CD14-positive monocyte (primary cell): ENCODE results near the gene EYS. TPM values are rescaled to one million over a fixed set of nuclear protein-coding genes. Genes with fewer than 3 reads are reported as not detected.

Experiments used
- DNase-seq, 3 donors: peaks; one replicate each; pipeline ENCODE4 v3.0.0-alpha.2; 2011 to 2022
- H2AFZ ChIP-seq: 2 replicates; pipeline ENCODE4 v1.6.0; 2012; ENCODE audit warnings: mild to moderate bottlenecking, low read depth, low read length, inconsistent platforms; ENCODE audit not compliant: insufficient read depth, poor library complexity, severe bottlenecking
- H3K27ac ChIP-seq, 2 donors: 1 replicate in 1 of 2; 2 replicates in 1 of 2; pipeline ENCODE4 v1.5.1; 2012 to 2013; ENCODE audit warnings: low read length in 2 of 2, control low read depth in 1 of 2, inconsistent platforms in 1 of 2, low read depth in 1 of 2, mild to moderate bottlenecking in 1 of 2
- H3K27me3 ChIP-seq, 2 donors: one replicate each; pipeline versions ENCODE4 v1.6.0 to v1.6.1; 2011 to 2013; ENCODE audit warnings: low read length in 2 of 2; ENCODE audit not compliant: control insufficient read depth in 2 of 2, insufficient read depth in 2 of 2
- H3K36me3 ChIP-seq, 2 donors: replicated peaks in 1 of 2; 1 replicate in 1 of 2; 2 replicates in 1 of 2; pipeline versions ENCODE4 v1.5.1 to v1.6.1; 2012 to 2013; ENCODE audit warnings: low read length in 2 of 2, control low read depth in 1 of 2, inconsistent platforms in 1 of 2, mild to moderate bottlenecking in 1 of 2; ENCODE audit not compliant: insufficient read depth in 2 of 2, control insufficient read depth in 1 of 2
- H3K4me1 ChIP-seq, 2 donors: 1 replicate in 1 of 2; 2 replicates in 1 of 2; pipeline versions ENCODE4 v1.5.1 to v1.6.1; 2012 to 2013; ENCODE audit warnings: low read length in 2 of 2, control low read depth in 1 of 2, inconsistent platforms in 1 of 2, mild to moderate bottlenecking in 1 of 2, moderate library complexity in 1 of 2; ENCODE audit not compliant: insufficient read depth in 2 of 2, control insufficient read depth in 1 of 2
- H3K4me2 ChIP-seq: replicated peaks from 2 replicates; pipeline ENCODE3; 2012; ENCODE audit warnings: low read length, moderate library complexity, mild to moderate bottlenecking; ENCODE audit not compliant: poor library complexity, severe bottlenecking; ENCODE audit errors: extremely low read depth
- H3K4me3 ChIP-seq, 3 experiments: fragments of 200-600 bp in 1 of 3; sonication (generic) in 1 of 3; replicated peaks in 1 of 3; 1 replicate in 2 of 3; 2 replicates in 1 of 3; pipeline ENCODE4 v1.5.1; 2011 to 2013; ENCODE audit warnings: low read length in 3 of 3, mild to moderate bottlenecking in 3 of 3, control low read depth in 2 of 3, low read depth in 2 of 3, inconsistent platforms in 1 of 3, moderate library complexity in 1 of 3
- H3K79me2 ChIP-seq: 2 replicates; pipeline ENCODE4 v1.6.0; 2012; ENCODE audit warnings: mild to moderate bottlenecking, control low read depth, inconsistent platforms, low read length, moderate library complexity; ENCODE audit not compliant: insufficient read depth
- H3K9ac ChIP-seq: 2 replicates; pipeline ENCODE4 v1.6.0; 2017; ENCODE audit warnings: low read length, mild to moderate bottlenecking; ENCODE audit not compliant: insufficient read depth, poor library complexity, severe bottlenecking
- H3K9me3 ChIP-seq, 2 donors: replicated peaks in 1 of 2; 1 replicate in 1 of 2; 2 replicates in 1 of 2; pipeline versions ENCODE4 v1.5.1 to v1.6.1; 2012 to 2013; ENCODE audit warnings: low read length in 2 of 2, control low read depth in 1 of 2; ENCODE audit not compliant: control insufficient read depth in 1 of 2, insufficient read depth in 1 of 2
- H4K20me1 ChIP-seq: 2 replicates; pipeline ENCODE4 v1.6.0; 2012; ENCODE audit warnings: mild to moderate bottlenecking, low read length, control low read depth, moderate library complexity; ENCODE audit not compliant: insufficient read depth
- H3K27ac Mint-ChIP-seq, 7 donors: one replicate each; pipeline ENCODE4 v1.8.0; 2020; ENCODE audit warnings: mild to moderate bottlenecking in 7 of 7, mixed read lengths in 7 of 7, moderate library complexity in 6 of 7, inconsistent platforms in 2 of 7
- H3K27me3 Mint-ChIP-seq, 3 donors: one replicate each; pipeline ENCODE4 v1.8.0; 2021 to 2022; ENCODE audit warnings: low read depth in 3 of 3, mild to moderate bottlenecking in 3 of 3, mixed read lengths in 3 of 3, moderate library complexity in 3 of 3, inconsistent platforms in 1 of 3
- H3K36me3 Mint-ChIP-seq, 2 donors: one replicate each; pipeline ENCODE4 v1.8.0; 2020; ENCODE audit warnings: mixed read lengths in 2 of 2, inconsistent platforms in 1 of 2, mild to moderate bottlenecking in 1 of 2
- H3K4me1 Mint-ChIP-seq: one replicate; pipeline ENCODE4 v1.8.0; 2020; ENCODE audit warnings: mild to moderate bottlenecking, mixed read lengths
- H3K4me3 Mint-ChIP-seq, 2 donors: one replicate each; pipeline ENCODE4 v1.8.0; 2020; ENCODE audit warnings: mild to moderate bottlenecking in 2 of 2, mixed read lengths in 2 of 2, moderate library complexity in 1 of 2
- H3K9me3 Mint-ChIP-seq, 7 donors: one replicate each; pipeline ENCODE4 v1.8.0; 2020 to 2022; ENCODE audit warnings: mixed read lengths in 7 of 7, mild to moderate bottlenecking in 6 of 7, moderate library complexity in 6 of 7, inconsistent platforms in 2 of 7
- WGBS: methylation state at CpG from one replicate; pipeline ENCODE4 v1.1.5; 2013; ENCODE audit warnings: missing lambda C conversion rate; ENCODE audit not compliant: insufficient coverage; 5-methylcytosine and 5-hydroxymethylcytosine counted together
- intact Hi-C, 2 donors: fragments of 100-400 bp; cut with micrococcal nuclease; formaldehyde crosslinking; loops; one replicate each; pipeline versions ENCODE4 v1.15.0 to v1.15.1; 2023
- polyA plus RNA-seq, 3 donors: library from polyadenylated mRNA; depleted of rRNA in 1 of 3; unstranded in 2 of 3; stranded (reverse) in 1 of 3; fragments of 300-500 nt in 2 of 3; fragments of >200 nt in 1 of 3; fragmentation: Illumina TruSeq in 2 of 3; gene quantifications; 1 replicate in 2 of 3; 2 replicates in 1 of 3; pipeline ENCODE4 v1.2.3, GENCODE V29; 2012 to 2021
- TF ChIP-seq, protein P1 (sequence below): fragments of 200-600 bp; IDR thresholded peaks from one replicate; pipeline ENCODE4 v1.8.0; 2022; ENCODE audit warnings: antibody characterized with exemption, mild to moderate bottlenecking

The EYS gene
- polyA plus RNA-seq, 3 donors: 0.01 to 0.03 TPM; not detected in 1

DNA sequence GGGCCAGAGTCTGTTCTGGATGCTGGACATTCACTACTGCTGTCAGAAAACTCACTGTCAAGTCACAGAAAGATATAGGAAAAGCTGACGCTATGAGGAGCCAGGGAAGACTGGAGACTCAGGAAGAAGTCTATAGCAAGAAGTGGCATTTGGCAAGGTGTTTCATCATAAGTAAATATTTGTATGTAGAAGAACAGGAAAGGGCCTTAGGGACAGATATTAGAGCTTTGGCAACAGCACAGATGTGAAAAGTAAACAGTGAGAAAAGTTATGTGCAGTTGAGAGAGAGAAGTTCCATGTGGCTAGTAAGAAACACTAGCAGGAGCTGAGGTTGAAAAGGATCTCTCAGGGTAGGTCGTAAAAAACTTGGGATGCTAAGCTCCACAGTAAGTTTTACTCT lies 1202.5 kb downstream of the EYS start:
- Histone ChIP-seq H4K20me1 (no peaks in the 10 kb centered on the region), H3K27me3 (no peaks in the 10 kb centered on the region), H3K9ac (no peak overlapping the region), H3K4me3 (no peak overlapping the region), H3K79me2 (no peaks in the 10 kb centered on the region), H3K36me3 (no peaks in the 10 kb centered on the region), H3K27ac (no peak overlapping the region), H3K4me2 (no peak overlapping the region), H3K4me1 (no peaks in the 10 kb centered on the region), H3K9me3 (no peaks in the 10 kb centered on the region), H2AFZ (no peak overlapping the region)
- Mint-ChIP-seq H3K4me3 (no peak overlapping the region), H3K27ac (no peak overlapping the region), H3K9me3 (no peaks in the 10 kb centered on the region), H3K36me3 (no peaks in the 10 kb centered on the region), H3K4me1 (no peaks in the 10 kb centered on the region), H3K27me3 (peaks cover 0 to 2% (median 0%) of the 10 kb centered on the region in 3 donors)
- 100% methylated on average over 1 of the region's 2 CpGs for WGBS
- intact Hi-C loops: no loop called here
- DNase-seq: no peak
- TF ChIP-seq, protein P1, sequence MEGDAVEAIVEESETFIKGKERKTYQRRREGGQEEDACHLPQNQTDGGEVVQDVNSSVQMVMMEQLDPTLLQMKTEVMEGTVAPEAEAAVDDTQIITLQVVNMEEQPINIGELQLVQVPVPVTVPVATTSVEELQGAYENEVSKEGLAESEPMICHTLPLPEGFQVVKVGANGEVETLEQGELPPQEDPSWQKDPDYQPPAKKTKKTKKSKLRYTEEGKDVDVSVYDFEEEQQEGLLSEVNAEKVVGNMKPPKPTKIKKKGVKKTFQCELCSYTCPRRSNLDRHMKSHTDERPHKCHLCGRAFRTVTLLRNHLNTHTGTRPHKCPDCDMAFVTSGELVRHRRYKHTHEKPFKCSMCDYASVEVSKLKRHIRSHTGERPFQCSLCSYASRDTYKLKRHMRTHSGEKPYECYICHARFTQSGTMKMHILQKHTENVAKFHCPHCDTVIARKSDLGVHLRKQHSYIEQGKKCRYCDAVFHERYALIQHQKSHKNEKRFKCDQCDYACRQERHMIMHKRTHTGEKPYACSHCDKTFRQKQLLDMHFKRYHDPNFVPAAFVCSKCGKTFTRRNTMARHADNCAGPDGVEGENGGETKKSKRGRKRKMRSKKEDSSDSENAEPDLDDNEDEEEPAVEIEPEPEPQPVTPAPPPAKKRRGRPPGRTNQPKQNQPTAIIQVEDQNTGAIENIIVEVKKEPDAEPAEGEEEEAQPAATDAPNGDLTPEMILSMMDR: no peak

DNA sequence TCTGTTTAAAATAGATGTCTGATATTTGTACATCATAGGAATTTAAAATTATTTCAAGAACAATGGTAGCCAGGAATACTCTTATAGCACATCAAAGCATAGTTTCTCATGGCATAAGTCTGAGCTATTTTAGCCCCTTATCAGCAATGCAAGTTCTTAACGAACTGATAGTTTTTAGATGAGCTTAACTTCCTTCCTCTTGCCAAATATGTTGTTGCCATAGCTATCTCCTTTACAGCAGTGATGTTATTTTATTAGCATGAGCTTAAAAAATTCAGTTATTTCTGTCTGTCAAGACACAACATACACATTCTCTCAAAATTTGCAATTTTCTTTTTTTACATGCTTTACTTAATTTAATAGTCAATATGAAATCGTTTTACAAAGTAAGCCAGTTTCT lies 1204.2 kb downstream of the EYS start:
- DNase-seq: no peak
- Histone ChIP-seq H3K4me3 (no peak overlapping the region), H3K9me3 (no peaks in the 10 kb centered on the region), H3K27ac (no peak overlapping the region), H3K4me2 (no peak overlapping the region), H3K9ac (no peak overlapping the region), H3K79me2 (no peaks in the 10 kb centered on the region), H4K20me1 (no peaks in the 10 kb centered on the region), H3K4me1 (no peaks in the 10 kb centered on the region), H3K36me3 (no peaks in the 10 kb centered on the region), H3K27me3 (no peaks in the 10 kb centered on the region), H2AFZ (no peak overlapping the region)
- Mint-ChIP-seq H3K27me3 (peaks cover 0 to 2% (median 0%) of the 10 kb centered on the region in 3 donors), H3K9me3 (peaks cover 0 to 3% (median 0%) of the 10 kb centered on the region in 7 donors), H3K4me3 (no peak overlapping the region), H3K36me3 (no peaks in the 10 kb centered on the region), H3K27ac (no peak overlapping the region), H3K4me1 (no peaks in the 10 kb centered on the region)
- whole genome bisulfite sequencing: no CpG with 5 or more reads among the region's 2 CpGs
- intact Hi-C loops: no loop called here
- TF ChIP-seq, protein P1: no peak
